Spleen (tissue), 11 donors: ENCODE results near the gene SLC30A4. TPM values are rescaled to one million over a fixed set of nuclear protein-coding genes. Genes with fewer than 3 reads are reported as not detected.

Experiments used
- DNase-seq: peaks from one replicate; pipeline ENCODE4 v3.0.0-alpha.2; 2020
- H3K27ac ChIP-seq, 8 donors: fragments of 200-600 bp; sonication (generic) in 7 of 8; 1 replicate in 4 of 8; 2 replicates in 4 of 8; pipeline versions ENCODE4 v1.5.0 to v1.8.0; 2016 to 2021; ENCODE audit warnings: inconsistent platforms in 4 of 8, mild to moderate bottlenecking in 4 of 8, moderate library complexity in 1 of 8
- H3K27me3 ChIP-seq, 7 donors: fragments of 200-600 bp; sonication (generic) in 6 of 7; replicated peaks in 1 of 7; 1 replicate in 4 of 7; 2 replicates in 3 of 7; pipeline versions ENCODE4 v1.5.0 to v1.8.0; 2016 to 2021; ENCODE audit warnings: inconsistent platforms in 3 of 7, mild to moderate bottlenecking in 1 of 7
- H3K36me3 ChIP-seq, 6 donors: fragments of 200-600 bp; sonication (generic) in 5 of 6; 1 replicate in 4 of 6; 2 replicates in 2 of 6; pipeline versions ENCODE4 v1.5.0 to v1.8.0; 2016 to 2021; ENCODE audit warnings: inconsistent platforms in 2 of 6
- H3K4me1 ChIP-seq, 6 donors: fragments of 200-600 bp; sonication (generic) in 5 of 6; 1 replicate in 3 of 6; 2 replicates in 3 of 6; pipeline versions ENCODE4 v1.5.0 to v1.8.0; 2016 to 2021; ENCODE audit warnings: inconsistent platforms in 3 of 6
- H3K4me3 ChIP-seq, 8 donors: fragments of 200-600 bp; sonication (generic) in 7 of 8; 1 replicate in 4 of 8; 2 replicates in 4 of 8; pipeline versions ENCODE4 v1.5.0 to v1.8.0; 2016 to 2021; ENCODE audit warnings: inconsistent platforms in 4 of 8, mild to moderate bottlenecking in 4 of 8, moderate library complexity in 2 of 8
- H3K9me3 ChIP-seq, 8 donors: fragments of 200-600 bp; sonication (generic) in 7 of 8; 1 replicate in 4 of 8; 2 replicates in 4 of 8; pipeline versions ENCODE4 v1.5.0 to v1.8.0; 2016 to 2021; ENCODE audit warnings: inconsistent platforms in 4 of 8
- CTCF ChIP-seq, 11 experiments: fragments of 200-600 bp in 7 of 11; fragments of 450-650 bp in 4 of 11; sonication (generic) in 4 of 11; IDR thresholded peaks in 8 of 11; conservative IDR thresholded peaks in 3 of 11; 1 replicate in 7 of 11; 2 replicates in 4 of 11; pipeline versions ENCODE4 v1.4.0 to v1.8.0; 2016 to 2021; ENCODE audit warnings: antibody characterized with exemption in 11 of 11, inconsistent platforms in 4 of 11, mild to moderate bottlenecking in 1 of 11
- POLR2A ChIP-seq, 3 donors: fragments of 450-650 bp; IDR thresholded peaks; one replicate each; pipeline ENCODE4 v1.5.1; 2017; ENCODE audit warnings: antibody characterized with exemption in 3 of 3, mild to moderate bottlenecking in 1 of 3
- POLR2AphosphoS5 ChIP-seq, 3 donors: sonication (generic); formaldehyde crosslinking; IDR thresholded peaks; one replicate each; pipeline ENCODE4 v1.5.1; 2017; ENCODE audit warnings: antibody characterized with exemption in 3 of 3
- WGBS, 5 donors: extraction: QIAGEN DNeasy Blood & Tissue Kit in 3 of 5; methylation state at CpG; one replicate each; pipeline versions ENCODE4 v1.1.5 to v1.1.7; 2013 to 2018; 5-methylcytosine and 5-hydroxymethylcytosine counted together
- intact Hi-C: fragments of 100-400 bp; cut with DNase I; formaldehyde crosslinking; loops from one replicate; pipeline ENCODE4 v1.15.0; 2023; ENCODE audit warnings: low total_unique reads
- polyA plus RNA-seq, 3 donors: library from polyadenylated mRNA; stranded (reverse); fragments of 200-250 nt; gene quantifications; one replicate each; pipeline ENCODE4 v1.2.1, GENCODE V29; 2013
- total RNA-seq, 7 donors: library from RNA; depleted of rRNA in 3 of 7; stranded (reverse); fragments of >200 nt in 3 of 7; fragmentation: NEBNext Ultra II Directional in 4 of 7; extraction: Animal tissue kit (Norgen Biotek cat#: 25700) in 4 of 7; gene quantifications; one replicate each; pipeline versions ENCODE4 v1.1.0 to v1.2.1, GENCODE V29; 2016 to 2021
- donor health status: healthy with polysubstance abuse.
- donor health status: DM: no; HTN: no; CAD: no; lungs with moderate emphysema.
- donor health status: DM: no; HTN: no; CAD: no.
- donor health status: Bipolar disorder and iron deficiency.
- donor health status: healthy.
- donor health status: DM: no; HTN: no; CAD: no.
- donor health status: DM: yes; HTN: yes; CAD: no.

SLC30A4 gene
- total and polyA plus RNA-seq, 10 donors, result 1.0 to 11.8 (median 7.8) TPM

GRCh38 chr15:45476410-45476809 is 46.1 kb downstream of the SLC30A4 start:
- Histone ChIP-seq H3K36me3 (peaks cover 0 to 10% (median 0%) of the 10 kb centered on the region in 6 donors), H3K4me3 (no peak overlapping the region), H3K4me1 (no peaks in the 10 kb centered on the region), H3K27me3 (peaks cover 0 to 7% (median 7%) of the 10 kb centered on the region in 7 donors), H3K27ac (no peak overlapping the region), H3K9me3 (no peaks in the 10 kb centered on the region)
- DNase-seq, result no peak
- 69 to 85% (median 78%) methylated on average over 3 of the region's 3 CpGs for WGBS, 5 donors
- intact Hi-C loops, result no loop called here
- no peak for TF ChIP-seq POLR2A (IDR thresholded peaks at IDR 0.05)
- no peak for TF ChIP-seq POLR2AphosphoS5 (IDR thresholded peaks at IDR 0.05)
- TF ChIP-seq CTCF (IDR thresholded peaks at IDR 0.05 in 8 of 11, conservative IDR thresholded peaks at IDR 0.05 in 3 of 11), result no peak

- peaks cover 0 to 21% (median 7%) of the 10 kb centered on the region in 7 donors for H3K27me3 ChIP-seq
These were observed 47.8 kb downstream of the SLC30A4 start for GRCh38 chr15:45474799-45475198.

GRCh38 chr15:45473068-45473467 is 49.5 kb downstream of the SLC30A4 start:
- intact Hi-C loops, result no loop called here
- DNase-seq, result no peak
- H3K4me1 ChIP-seq, result no peaks in the 10 kb centered on the region
- 74 to 86% (median 80%) methylated on average over 2 of the region's 2 CpGs for WGBS, 5 donors
- H3K9me3 ChIP-seq, result no peaks in the 10 kb centered on the region
- peaks cover 0 to 35% (median 7%) of the 10 kb centered on the region in 7 donors for H3K27me3 ChIP-seq
- H3K27ac ChIP-seq, result no peak overlapping the region
- TF ChIP-seq POLR2A (IDR thresholded peaks at IDR 0.05), result no peak
- no peak for TF ChIP-seq POLR2AphosphoS5 (IDR thresholded peaks at IDR 0.05)
- no peak overlapping the region for H3K4me3 ChIP-seq
- no peaks in the 10 kb centered on the region for H3K36me3 ChIP-seq

More at GRCh38 chr15:45474799-45475198, 47.8 kb downstream of the SLC30A4 start:
- no peak for DNase-seq
- TF ChIP-seq CTCF (IDR thresholded peaks at IDR 0.05 in 8 of 11, conservative IDR thresholded peaks at IDR 0.05 in 3 of 11), result no peak
- TF ChIP-seq POLR2A (IDR thresholded peaks at IDR 0.05), result no peak
- no peak for TF ChIP-seq POLR2AphosphoS5 (IDR thresholded peaks at IDR 0.05)
- H3K36me3 ChIP-seq, result peaks cover 0 to 4% (median 0%) of the 10 kb centered on the region in 6 donors
- no peak overlapping the region for H3K27ac ChIP-seq
- intact Hi-C loops, result no loop called here
- H3K4me1 ChIP-seq, result no peaks in the 10 kb centered on the region
- WGBS, 5 donors, result 94 to 96% (median 96%) methylated on average over 6 of the region's 6 CpGs
- H3K9me3 ChIP-seq, result no peaks in the 10 kb centered on the region
- no peak overlapping the region for H3K4me3 ChIP-seq

GRCh38 chr15:45471151-45471550 is 51.4 kb downstream of the SLC30A4 start:
- intact Hi-C loops, result no loop called here
- Histone ChIP-seq H3K36me3 (no peaks in the 10 kb centered on the region), H3K9me3 (no peaks in the 10 kb centered on the region), H3K4me3 (no peak overlapping the region), H3K4me1 (no peaks in the 10 kb centered on the region), H3K27me3 (peaks cover 0 to 35% (median 7%) of the 10 kb centered on the region in 7 donors), H3K27ac (no peak overlapping the region)
- no peak for TF ChIP-seq CTCF (IDR thresholded peaks at IDR 0.05 in 8 of 11, conservative IDR thresholded peaks at IDR 0.05 in 3 of 11)
- no peak for TF ChIP-seq POLR2A (IDR thresholded peaks at IDR 0.05)
- no peak for TF ChIP-seq POLR2AphosphoS5 (IDR thresholded peaks at IDR 0.05)
- WGBS, 5 donors, result 70 to 84% (median 75%) methylated on average over 8 of the region's 8 CpGs
- no peak for DNase-seq

GRCh38 chr15:45469441-45469840 is 53.1 kb downstream of the SLC30A4 start:
- H3K4me3 ChIP-seq, result no peak overlapping the region
- WGBS, 5 donors, result 31 to 58% (median 37%) methylated on average over 7 of the region's 7 CpGs
- peaks cover 0 to 35% (median 7%) of the 10 kb centered on the region in 7 donors for H3K27me3 ChIP-seq
- H3K4me1 ChIP-seq, result no peaks in the 10 kb centered on the region
- no peak overlapping the region for H3K27ac ChIP-seq
- no peak for DNase-seq
- no peaks in the 10 kb centered on the region for H3K9me3 ChIP-seq
- no peak for TF ChIP-seq POLR2AphosphoS5 (IDR thresholded peaks at IDR 0.05)
- TF ChIP-seq CTCF (IDR thresholded peaks at IDR 0.05 in 8 of 11, conservative IDR thresholded peaks at IDR 0.05 in 3 of 11), result no peak
- no peak for TF ChIP-seq POLR2A (IDR thresholded peaks at IDR 0.05)
- H3K36me3 ChIP-seq, result no peaks in the 10 kb centered on the region
- intact Hi-C loops, result no loop called here
